Neuronal stem cell (in vitro differentiated cells): ENCODE results near the gene L3MBTL4.

ENCODE experiments used
- DNase-seq: peaks from one replicate; pipeline ENCODE4 v3.0.0-alpha.2; 2013; ENCODE audit warnings: low spot score
- H2AFZ ChIP-seq: one replicate; pipeline ENCODE4 v1.6.1; 2013; ENCODE audit warnings: mild to moderate bottlenecking, low read length, inconsistent platforms
- H2AK5ac ChIP-seq: 2 replicates; pipeline ENCODE4 v1.6.1; 2013; ENCODE audit warnings: low read depth, mild to moderate bottlenecking, inconsistent platforms, low read length, moderate library complexity, mixed read lengths
- H2BK120ac ChIP-seq: 2 replicates; pipeline ENCODE4 v1.6.1; 2013; ENCODE audit warnings: low read depth, mild to moderate bottlenecking, inconsistent platforms, low read length, moderate library complexity, mixed read lengths
- H2BK12ac ChIP-seq: one replicate; pipeline ENCODE4 v1.6.1; 2013; ENCODE audit warnings: low read length, inconsistent platforms
- H2BK15ac ChIP-seq: 2 replicates; pipeline ENCODE4 v1.6.1; 2013; ENCODE audit warnings: mild to moderate bottlenecking, low read length, inconsistent platforms, mixed read lengths
- H2BK5ac ChIP-seq: one replicate; pipeline ENCODE4 v1.6.1; 2013; ENCODE audit warnings: inconsistent platforms, mild to moderate bottlenecking, low read length, moderate library complexity
- H3K14ac ChIP-seq: one replicate; pipeline ENCODE4 v1.6.1; 2013; ENCODE audit warnings: low read length, inconsistent platforms
- H3K18ac ChIP-seq: 2 replicates; pipeline ENCODE4 v1.6.1; 2013; ENCODE audit warnings: low read length, inconsistent platforms
- H3K23ac ChIP-seq: 2 replicates; pipeline ENCODE4 v1.6.1; 2013; ENCODE audit warnings: low read depth, mild to moderate bottlenecking, mixed read lengths, low read length, inconsistent platforms; ENCODE audit not compliant: poor library complexity
- H3K27ac ChIP-seq: replicated peaks from 3 replicates; pipeline ENCODE4 v1.5.1; 2013; ENCODE audit warnings: low read length, inconsistent platforms
- H3K27me3 ChIP-seq, 3 experiments: 2 replicates each; pipeline ENCODE4 v1.6.1; 2013; ENCODE audit warnings: low read length in 3 of 3, mild to moderate bottlenecking in 2 of 3, inconsistent platforms in 1 of 3, low read depth in 1 of 3, mixed read lengths in 1 of 3, moderate library complexity in 1 of 3; ENCODE audit not compliant: control insufficient read depth in 3 of 3, insufficient read depth in 3 of 3
- H3K36me3 ChIP-seq, 2 donors: replicated peaks in 1 of 2; 2 replicates each; pipeline ENCODE4 v1.6.1; 2013; ENCODE audit warnings: low read length in 2 of 2; ENCODE audit not compliant: control insufficient read depth in 2 of 2, insufficient read depth in 2 of 2
- H3K4ac ChIP-seq: 2 replicates; pipeline ENCODE4 v1.6.1; 2013; ENCODE audit warnings: inconsistent platforms, mild to moderate bottlenecking, low read length, moderate library complexity
- H3K4me1 ChIP-seq, 2 donors: 1 replicate in 1 of 2; 2 replicates in 1 of 2; pipeline ENCODE4 v1.6.1; 2013; ENCODE audit warnings: low read length in 2 of 2, low read depth in 1 of 2; ENCODE audit not compliant: control insufficient read depth in 2 of 2, insufficient read depth in 1 of 2
- H3K4me2 ChIP-seq: one replicate; pipeline ENCODE4 v1.6.1; 2013; ENCODE audit warnings: mild to moderate bottlenecking, low read length, inconsistent platforms; ENCODE audit not compliant: insufficient read depth, poor library complexity, severe bottlenecking
- H3K4me3 ChIP-seq, 2 donors: 2 replicates each; pipeline ENCODE4 v1.5.1; 2013; ENCODE audit warnings: low read length in 2 of 2, mild to moderate bottlenecking in 2 of 2, inconsistent platforms in 1 of 2, moderate library complexity in 1 of 2
- H3K79me1 ChIP-seq: one replicate; pipeline ENCODE4 v1.6.1; 2013; ENCODE audit warnings: low read depth, mild to moderate bottlenecking, inconsistent platforms, low read length, moderate library complexity
- H3K9ac ChIP-seq: one replicate; pipeline ENCODE4 v1.6.1; 2013; ENCODE audit warnings: mild to moderate bottlenecking, low read depth, low read length, inconsistent platforms; ENCODE audit not compliant: poor library complexity
- H3K9me3 ChIP-seq, 2 donors: replicated peaks in 1 of 2; 2 replicates each; pipeline versions ENCODE3 to v1.6.1; 2013; ENCODE audit warnings: low read length in 2 of 2, mild to moderate bottlenecking in 2 of 2, inconsistent platforms in 1 of 2, low read depth in 1 of 2, mixed read lengths in 1 of 2, moderate library complexity in 1 of 2; ENCODE audit not compliant: control insufficient read depth in 2 of 2, insufficient read depth in 1 of 2
- H4K8ac ChIP-seq: one replicate; pipeline ENCODE4 v1.6.1; 2013; ENCODE audit warnings: low read depth, mild to moderate bottlenecking, inconsistent platforms, low read length, moderate library complexity
- H4K91ac ChIP-seq: one replicate; pipeline ENCODE4 v1.6.1; 2013; ENCODE audit warnings: low read length, low read depth, mild to moderate bottlenecking, inconsistent platforms; ENCODE audit not compliant: poor library complexity
- WGBS, 2 donors: extraction: QIAGEN DNeasy Blood & Tissue Kit; methylation state at CpG; one replicate each; pipeline ENCODE4 v1.1.7; 2013; ENCODE audit warnings: missing lambda C conversion rate in 2 of 2, mixed read lengths in 1 of 2; ENCODE audit not compliant: insufficient read length in 2 of 2, insufficient replicate concordance in 1 of 2; ENCODE audit errors: extremely low coverage in 2 of 2; 5-methylcytosine and 5-hydroxymethylcytosine counted together

Gene L3MBTL4

GRCh38 chr18:6024745-6025248 lies 389.9 kb downstream of the L3MBTL4 start:
- H2AFZ ChIP-seq: no peak overlapping the region
- no peak overlapping the region for H3K4me3 ChIP-seq
- H3K79me1 ChIP-seq: no peaks in the 10 kb centered on the region
- H2BK5ac ChIP-seq: no peak overlapping the region
- H4K8ac ChIP-seq: no peak overlapping the region
- H3K4me1 ChIP-seq: peaks cover 3 to 15% of the 10 kb centered on the region in 2 donors
- H3K23ac ChIP-seq: no peak overlapping the region
- DNase-seq: no peak
- H3K36me3 ChIP-seq: no peaks in the 10 kb centered on the region
- no peak overlapping the region for H3K4ac ChIP-seq
- H4K91ac ChIP-seq: no peak overlapping the region
- no peak overlapping the region for H2BK15ac ChIP-seq
- no peak overlapping the region for H2BK12ac ChIP-seq
- H3K4me2 ChIP-seq: no peak overlapping the region
- no peak overlapping the region for H3K18ac ChIP-seq
- no peak overlapping the region for H3K14ac ChIP-seq
- H3K27me3 ChIP-seq: no peaks in the 10 kb centered on the region
- no peaks in the 10 kb centered on the region for H3K9me3 ChIP-seq
- H3K27ac ChIP-seq: no peak overlapping the region
- H3K9ac ChIP-seq: no peak overlapping the region
- H2BK120ac ChIP-seq: no peak overlapping the region
- no CpG with 5 or more reads among the region's 2 CpGs for WGBS, 2 donors
- no peak overlapping the region for H2AK5ac ChIP-seq

GRCh38 chr18:6023551-6023950 lies 391.2 kb downstream of the L3MBTL4 start:
- Histone ChIP-seq H3K18ac (no peak overlapping the region), H2AFZ (no peak overlapping the region), H3K4me1 (peaks cover 3 to 15% of the 10 kb centered on the region in 2 donors), H3K9ac (no peak overlapping the region), H4K8ac (no peak overlapping the region), H3K4me2 (no peak overlapping the region), H3K4ac (no peak overlapping the region), H3K9me3 (no peaks in the 10 kb centered on the region), H4K91ac (no peak overlapping the region), H2BK120ac (no peak overlapping the region), H2BK5ac (no peak overlapping the region), H3K27ac (no peak overlapping the region), H3K79me1 (no peaks in the 10 kb centered on the region), H3K36me3 (no peaks in the 10 kb centered on the region), H3K4me3 (no peak overlapping the region), H2BK15ac (no peak overlapping the region), H3K27me3 (no peaks in the 10 kb centered on the region), H3K14ac (no peak overlapping the region), H3K23ac (no peak overlapping the region), H2BK12ac (no peak overlapping the region), H2AK5ac (no peak overlapping the region)
- DNase-seq: no peak
- WGBS, 2 donors: no CpG with 5 or more reads among the region's 7 CpGs

- Histone ChIP-seq H3K79me1 (no peaks in the 10 kb centered on the region), H2AK5ac (no peak overlapping the region), H2BK5ac (no peak overlapping the region), H2BK120ac (no peak overlapping the region), H3K27me3 (no peaks in the 10 kb centered on the region), H2BK12ac (no peak overlapping the region), H2AFZ (peak overlapping the region; percentile 66), H4K91ac (no peak overlapping the region), H3K4me3 (no peak overlapping the region), H3K14ac (no peak overlapping the region), H3K4ac (no peak overlapping the region), H3K23ac (no peak overlapping the region), H3K9me3 (no peaks in the 10 kb centered on the region), H2BK15ac (no peak overlapping the region), H3K36me3 (no peaks in the 10 kb centered on the region), H3K27ac (no peak overlapping the region), H3K9ac (no peak overlapping the region), H3K4me1 (peaks cover 3 to 15% of the 10 kb centered on the region in 2 donors), H3K4me2 (no peak overlapping the region), H3K18ac (no peak overlapping the region), H4K8ac (no peak overlapping the region)
- WGBS, 2 donors: no CpG with 5 or more reads among the region's 5 CpGs
- DNase-seq: peak; percentile 51
These were observed 391.9 kb downstream of the L3MBTL4 start for GRCh38 chr18:6022845-6023244.

- Histone ChIP-seq H2BK120ac (no peak overlapping the region), H3K18ac (no peak overlapping the region), H3K9me3 (no peaks in the 10 kb centered on the region), H3K4me1 (peaks cover 3 to 15% of the 10 kb centered on the region in 2 donors), H4K8ac (no peak overlapping the region), H2AFZ (peak overlapping the region; percentile 88), H3K4me2 (no peak overlapping the region), H2BK5ac (no peak overlapping the region), H2BK12ac (no peak overlapping the region), H3K27me3 (no peaks in the 10 kb centered on the region), H3K4me3 (no peak overlapping the region), H3K4ac (no peak overlapping the region), H3K27ac (no peak overlapping the region), H3K14ac (no peak overlapping the region), H2AK5ac (no peak overlapping the region), H3K36me3 (no peaks in the 10 kb centered on the region), H4K91ac (no peak overlapping the region), H2BK15ac (no peak overlapping the region), H3K9ac (no peak overlapping the region), H3K23ac (no peak overlapping the region), H3K79me1 (no peaks in the 10 kb centered on the region)
- no peak for DNase-seq
- no CpG with 5 or more reads among the region's 2 CpGs for WGBS, 2 donors
These were observed 392.7 kb downstream of the L3MBTL4 start for GRCh38 chr18:6022074-6022444.
